HL-60 (cell line): ENCODE data around the gene PTGDS.

Experiments used
- DNase-seq, 2 experiments: peaks; one replicate each; pipeline ENCODE4 v3.0.0-alpha.2; 2010 to 2020; ENCODE audit warnings: low read depth in 1 of 2, low spot score in 1 of 2
- H3K27ac ChIP-seq: fragments of 250-450 bp; sonication (Bioruptor Pico); replicated peaks from 2 replicates; pipeline ENCODE4 v1.5.1; 2020; ENCODE audit warnings: mild to moderate bottlenecking, moderate library complexity
- H3K27me3 ChIP-seq: fragments of 250-450 bp; sonication (Bioruptor Pico); 2 replicates; pipeline ENCODE4 v1.5.1; 2021; ENCODE audit warnings: mild to moderate bottlenecking, moderate library complexity; ENCODE audit not compliant: insufficient read depth, poor library complexity, severe bottlenecking
- H3K4me3 ChIP-seq: replicated peaks from 2 replicates; pipeline ENCODE4 v1.5.1; 2011; ENCODE audit warnings: mild to moderate bottlenecking, control low read depth, low read length; ENCODE audit not compliant: insufficient read depth
- GABPA ChIP-seq: IDR thresholded peaks from 2 replicates; pipeline ENCODE4 v1.6.1; 2012; ENCODE audit warnings: low read depth
- POLR2AphosphoS5 ChIP-seq: IDR thresholded peaks from 2 replicates; pipeline ENCODE4 v1.6.1; 2012; ENCODE audit warnings: low read depth
- REST ChIP-seq: IDR thresholded peaks from 2 replicates; pipeline ENCODE4 v1.6.1; 2012; ENCODE audit warnings: low read depth; ENCODE audit not compliant: insufficient replicate concordance
- SPI1 ChIP-seq: IDR thresholded peaks from 2 replicates; pipeline ENCODE4 v1.6.1; 2012; ENCODE audit warnings: low read depth, mild to moderate bottlenecking, borderline replicate concordance
- TF ChIP-seq, protein P1 (sequence below): IDR thresholded peaks from one replicate; pipeline ENCODE4 v1.5.1; 2011; ENCODE audit warnings: low read length, control low read depth, inconsistent platforms; ENCODE audit not compliant: insufficient read depth

Gene PTGDS

DNA sequence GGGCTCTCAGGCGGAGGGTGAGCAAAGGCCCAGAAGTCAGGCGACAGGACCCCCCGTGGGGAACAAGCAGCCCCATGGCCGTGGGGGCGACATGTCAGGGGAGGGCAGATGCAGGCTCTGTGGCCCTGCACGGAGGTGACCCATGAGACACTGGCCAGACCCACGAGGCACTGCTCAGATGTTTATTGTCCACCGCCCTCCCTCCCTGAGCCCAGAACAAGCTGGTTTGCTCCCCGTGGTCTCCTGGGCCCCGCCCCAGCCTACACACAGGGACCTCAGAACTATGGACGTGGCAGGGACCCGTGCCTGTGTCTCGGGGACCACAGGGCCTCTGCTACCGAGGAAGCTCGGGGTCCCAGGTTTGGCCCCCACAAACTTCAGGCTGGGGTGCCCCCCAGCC is 52.7 kb downstream of the PTGDS start:
- H3K27ac ChIP-seq: peak overlapping the region; percentile 98
- H3K4me3 ChIP-seq: peak overlapping the region; percentile 88
- DNase-seq: peak; percentile 66 to 68
- H3K27me3 ChIP-seq: no peaks in the 10 kb centered on the region
- TF ChIP-seq REST (no peak), POLR2AphosphoS5 (no peak), SPI1 (no peak), GABPA (no peak)
- TF ChIP-seq, protein P1, sequence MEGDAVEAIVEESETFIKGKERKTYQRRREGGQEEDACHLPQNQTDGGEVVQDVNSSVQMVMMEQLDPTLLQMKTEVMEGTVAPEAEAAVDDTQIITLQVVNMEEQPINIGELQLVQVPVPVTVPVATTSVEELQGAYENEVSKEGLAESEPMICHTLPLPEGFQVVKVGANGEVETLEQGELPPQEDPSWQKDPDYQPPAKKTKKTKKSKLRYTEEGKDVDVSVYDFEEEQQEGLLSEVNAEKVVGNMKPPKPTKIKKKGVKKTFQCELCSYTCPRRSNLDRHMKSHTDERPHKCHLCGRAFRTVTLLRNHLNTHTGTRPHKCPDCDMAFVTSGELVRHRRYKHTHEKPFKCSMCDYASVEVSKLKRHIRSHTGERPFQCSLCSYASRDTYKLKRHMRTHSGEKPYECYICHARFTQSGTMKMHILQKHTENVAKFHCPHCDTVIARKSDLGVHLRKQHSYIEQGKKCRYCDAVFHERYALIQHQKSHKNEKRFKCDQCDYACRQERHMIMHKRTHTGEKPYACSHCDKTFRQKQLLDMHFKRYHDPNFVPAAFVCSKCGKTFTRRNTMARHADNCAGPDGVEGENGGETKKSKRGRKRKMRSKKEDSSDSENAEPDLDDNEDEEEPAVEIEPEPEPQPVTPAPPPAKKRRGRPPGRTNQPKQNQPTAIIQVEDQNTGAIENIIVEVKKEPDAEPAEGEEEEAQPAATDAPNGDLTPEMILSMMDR: no peak

- no peaks in the 10 kb centered on the region for H3K27me3 ChIP-seq
- TF ChIP-seq REST (peak; percentile 60), POLR2AphosphoS5 (peak; percentile 99), SPI1 (peak; percentile 2; the same call in 1 of the 2 replicates), GABPA (peak; percentile 37; the same call in 1 of the 2 replicates)
- TF ChIP-seq, protein P1: no peak
- H3K4me3 ChIP-seq: peak overlapping the region; percentile 88
- DNase-seq: peak; percentile 96 to 99
- H3K27ac ChIP-seq: peak overlapping the region; percentile 98
Observed at GRCh38 chr9:137030538-137031527, 53.5 kb downstream of the PTGDS start.
